GM15510 (cell line): Measurements from ENCODE around the gene UEVLD.

Experiments
- POLR2A ChIP-seq: IDR thresholded peaks from 3 replicates; pipeline ENCODE4 v1.6.1; 2011; ENCODE audit warnings: borderline replicate concordance; ENCODE audit not compliant: insufficient read length; ENCODE audit errors: extremely low read depth

UEVLD gene

GRCh38 chr11:18540207-18541009, 48.1 kb downstream of the UEVLD start:
- TF ChIP-seq POLR2A = no peak

- TF ChIP-seq POLR2A = no peak
These were observed 52.3 kb downstream of the UEVLD start for GRCh38 chr11:18536209-18536608.

DNA sequence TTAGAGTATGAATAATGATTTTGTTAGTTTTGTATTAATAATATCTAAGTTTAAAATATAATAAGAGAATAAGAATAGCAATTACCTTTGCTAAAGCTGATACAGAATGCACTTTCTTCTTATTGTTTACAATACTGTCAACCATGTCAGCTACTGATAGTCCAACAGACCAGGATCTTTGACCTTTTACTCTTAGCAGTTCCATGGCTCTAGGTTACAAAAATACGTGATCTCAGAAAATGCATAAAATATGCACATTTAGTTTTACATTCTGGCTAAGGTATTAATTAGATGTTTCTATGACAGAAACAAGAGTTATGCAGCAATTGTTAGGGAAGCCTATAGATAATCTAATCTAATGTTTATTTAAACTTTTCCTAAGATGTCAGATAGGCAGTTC, 54.3 kb downstream of the UEVLD start:
- TF ChIP-seq POLR2A = no peak

- TF ChIP-seq POLR2A = no peak
These were observed 55.2 kb downstream of the UEVLD start for GRCh38 chr11:18533365-18533764.

DNA sequence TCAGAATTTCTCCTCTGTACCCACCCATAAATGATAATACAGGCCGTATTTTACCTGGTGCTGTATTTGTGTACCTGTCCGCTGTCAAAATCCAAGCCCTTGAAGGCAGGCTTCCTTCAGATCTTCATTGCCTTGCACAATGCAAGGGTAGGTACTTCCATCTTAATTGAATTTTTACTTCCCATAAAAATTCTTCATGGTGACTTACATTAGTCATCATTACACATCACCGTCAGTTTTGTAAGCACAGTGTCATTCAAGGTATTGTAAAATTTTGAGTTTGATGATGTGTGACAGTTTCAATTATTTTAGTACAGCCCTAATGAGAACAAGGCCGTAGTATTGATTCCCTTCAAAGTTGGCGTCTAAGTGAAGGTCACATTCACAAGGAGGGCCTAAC, 61.0 kb downstream of the UEVLD start:
- no peak for TF ChIP-seq POLR2A

DNA sequence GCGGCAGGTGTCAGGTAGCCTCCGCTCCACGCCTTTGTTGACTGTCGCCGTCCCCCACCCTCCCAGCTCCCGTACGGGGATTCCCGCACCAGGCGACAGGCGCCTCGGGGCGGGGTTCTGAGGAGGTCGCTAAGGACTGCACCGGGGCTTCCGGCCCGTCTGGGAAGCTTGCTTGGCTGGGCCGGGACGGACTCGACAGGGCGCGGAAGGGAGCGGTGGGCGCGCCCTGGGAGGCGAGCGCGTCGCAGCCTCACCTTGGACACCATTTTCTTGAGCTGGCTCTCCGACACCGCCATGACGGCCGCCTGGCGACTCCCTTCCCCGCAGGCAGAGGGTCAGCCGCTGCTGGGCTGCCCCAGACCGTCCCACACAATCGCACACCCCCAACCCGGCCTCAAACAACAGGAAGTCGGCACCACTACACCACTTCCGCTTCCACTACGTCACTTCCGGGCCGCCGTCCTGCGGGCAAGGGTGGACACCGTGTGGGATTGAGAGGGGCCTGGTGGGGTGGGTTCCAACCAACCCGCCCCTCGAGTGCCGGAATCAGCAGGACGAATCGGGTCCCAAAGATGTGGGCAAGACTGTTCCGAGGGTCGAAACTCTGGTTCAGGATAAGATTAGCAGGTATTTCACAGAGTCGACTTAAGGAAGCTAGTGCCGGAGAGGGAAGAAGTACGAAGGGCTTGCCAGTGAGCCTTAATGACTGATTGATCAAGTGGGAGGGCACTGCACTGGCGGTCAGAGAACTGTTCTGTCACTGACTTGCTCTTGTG, 61.8 kb downstream of the UEVLD start, which contains the start of gene TSG101:
TSG101 (minus strand) TSS at position 422 of the 776 bp plus-strand sequence; CDS start at position 296, 126 bp downstream.
- TF ChIP-seq POLR2A = peak; percentile 93

GRCh38 chr11:18526130-18526520, 62.4 kb downstream of the UEVLD start:
- TF ChIP-seq POLR2A = no peak

DNA sequence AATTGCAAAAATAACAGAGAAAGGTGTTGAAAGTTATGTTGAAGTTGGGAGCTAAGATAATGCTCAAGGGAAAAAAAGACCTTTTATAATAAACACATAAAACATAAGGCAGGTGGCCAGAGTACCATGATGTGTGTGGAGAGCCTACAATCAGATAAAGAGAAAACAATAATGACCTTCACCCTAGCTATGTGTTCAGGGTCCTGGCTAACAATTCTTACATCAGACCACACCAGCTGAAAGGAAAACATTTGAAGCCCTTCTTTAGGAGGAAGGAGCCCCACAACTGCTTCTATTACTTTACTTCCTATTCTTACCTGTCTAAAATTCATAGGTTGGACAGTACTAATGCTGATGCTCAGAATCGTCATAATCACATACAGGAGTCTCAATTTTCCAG, 64.3 kb downstream of the UEVLD start:
- no peak for TF ChIP-seq POLR2A

DNA sequence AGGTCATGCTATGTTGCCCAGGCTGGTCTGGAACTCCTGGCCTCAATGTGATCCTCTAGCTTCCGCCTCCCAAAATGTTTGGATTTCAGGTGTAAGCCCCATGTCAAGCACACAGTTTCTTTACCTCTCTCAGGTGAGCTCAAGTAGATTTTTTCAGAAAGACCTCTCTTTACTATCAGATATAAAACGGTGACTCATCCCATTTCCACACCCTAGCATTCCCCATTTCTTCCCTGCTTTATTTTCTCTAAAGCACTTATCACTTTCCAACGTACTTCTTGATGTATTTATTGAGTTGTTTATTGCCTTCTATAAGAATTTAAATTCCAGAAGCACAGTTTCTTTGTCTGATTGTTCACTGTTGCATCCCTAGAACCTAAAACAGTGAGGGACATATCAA, 65.5 kb downstream of the UEVLD start:
- no peak for TF ChIP-seq POLR2A

- no peak for TF ChIP-seq POLR2A
These were observed 66.1 kb downstream of the UEVLD start for GRCh38 chr11:18522388-18522787.

GRCh38 chr11:18521122-18521521, 67.4 kb downstream of the UEVLD start:
- TF ChIP-seq POLR2A = no peak

DNA sequence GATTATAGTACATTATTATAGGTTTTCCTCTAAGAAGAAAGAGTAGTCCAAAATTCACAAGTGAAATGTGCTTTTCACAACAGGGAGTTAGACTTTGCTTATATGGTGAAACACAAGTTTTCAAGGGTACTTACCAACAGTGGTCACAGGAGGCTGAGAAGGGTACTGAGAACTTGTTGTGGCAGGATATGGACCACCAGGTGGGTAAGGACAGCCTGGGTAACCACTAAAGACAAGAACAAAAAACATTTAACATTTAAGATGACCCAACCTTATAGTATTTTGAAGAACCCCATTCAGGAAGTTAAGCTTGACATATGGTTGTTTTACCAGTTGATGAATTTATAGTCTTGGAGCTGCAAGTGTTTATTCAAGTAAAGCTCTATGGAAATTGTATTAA, 86.2 kb downstream of the UEVLD start:
- no peak for TF ChIP-seq POLR2A

- no peak for TF ChIP-seq POLR2A
These were observed 86.9 kb downstream of the UEVLD start for GRCh38 chr11:18501629-18502028.

DNA sequence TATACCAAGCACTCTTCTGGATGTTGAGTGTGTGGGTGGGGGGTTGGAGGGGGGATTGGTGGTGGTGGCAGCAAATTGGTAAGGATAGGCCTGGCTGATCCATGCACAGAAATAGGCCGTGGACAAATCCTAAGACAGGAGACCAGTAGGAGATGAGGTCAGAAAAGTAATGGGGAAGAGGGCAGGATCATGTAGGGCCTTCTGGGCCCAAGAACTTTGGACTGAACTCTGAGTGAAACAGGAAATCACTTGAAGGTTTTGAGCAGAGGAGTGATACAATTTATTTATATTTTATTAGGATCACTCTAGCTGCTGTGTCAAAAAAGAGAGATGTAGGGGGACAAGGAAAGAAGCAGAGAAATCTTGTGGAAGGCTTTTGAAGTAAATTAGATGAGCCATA, 90.5 kb downstream of the UEVLD start:
- TF ChIP-seq POLR2A = no peak

- TF ChIP-seq POLR2A = no peak
These were observed 92.8 kb downstream of the UEVLD start for GRCh38 chr11:18495703-18496102.

DNA sequence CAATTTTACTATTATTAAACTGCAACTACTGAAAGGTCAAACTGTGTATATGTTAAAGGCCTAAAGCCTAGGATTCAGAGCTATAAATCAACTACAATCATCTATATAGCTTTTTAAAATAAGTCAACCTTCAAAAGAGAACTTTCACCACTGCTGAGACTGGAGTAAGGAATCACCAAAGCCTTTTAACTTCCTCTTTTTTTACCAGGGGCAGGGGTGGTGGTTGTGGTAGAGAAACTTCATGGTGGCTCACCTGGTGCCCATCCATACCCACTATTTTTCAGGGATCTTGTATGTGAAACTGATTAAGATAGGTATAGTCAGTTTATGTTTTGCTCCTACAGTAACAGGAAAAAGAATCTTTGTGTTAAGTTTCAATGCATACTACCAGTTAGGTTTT, 93.3 kb downstream of the UEVLD start:
- no peak for TF ChIP-seq POLR2A
